HG02798 (cell line): ENCODE data around the gene KLF11.
"Not testable (repeated sequence)": the region's sequence is repeated elsewhere in the genome, so short reads cannot be mapped to it uniquely, and the experiment has no call there.

ENCODE experiments used
- ATAC-seq: cut with Tn5 transposase; IDR thresholded peaks from one replicate; pipeline ENCODE4 v1.9.1; 2021; ENCODE audit warnings: mild to moderate bottlenecking; ENCODE audit not compliant: unreplicated experiment, poor library complexity

Gene KLF11

DNA sequence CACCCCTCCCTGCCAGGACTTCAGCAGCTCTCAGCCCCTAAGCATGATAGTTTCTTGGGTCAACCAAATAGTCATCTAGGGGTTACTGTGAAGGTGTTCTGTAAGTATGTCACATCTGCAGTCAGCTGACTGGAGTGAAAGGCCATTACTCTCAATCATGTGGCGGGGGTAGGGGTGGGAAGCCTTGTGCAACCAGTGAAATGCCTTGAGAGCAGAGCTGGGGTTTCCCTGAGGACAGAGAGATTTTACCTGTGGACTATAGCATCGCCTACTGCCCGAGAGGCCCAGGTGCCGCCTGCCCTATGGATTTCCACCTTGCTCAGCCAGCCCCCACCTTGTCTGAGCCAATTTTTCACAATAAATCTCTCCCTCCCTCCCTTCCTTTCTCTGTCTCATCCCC, 20.9 kb upstream of the KLF11 start:
- no peak for ATAC-seq

GRCh38 chr2:10022966-10023662, 20.2 kb upstream of the KLF11 start:
- no peak for ATAC-seq

DNA sequence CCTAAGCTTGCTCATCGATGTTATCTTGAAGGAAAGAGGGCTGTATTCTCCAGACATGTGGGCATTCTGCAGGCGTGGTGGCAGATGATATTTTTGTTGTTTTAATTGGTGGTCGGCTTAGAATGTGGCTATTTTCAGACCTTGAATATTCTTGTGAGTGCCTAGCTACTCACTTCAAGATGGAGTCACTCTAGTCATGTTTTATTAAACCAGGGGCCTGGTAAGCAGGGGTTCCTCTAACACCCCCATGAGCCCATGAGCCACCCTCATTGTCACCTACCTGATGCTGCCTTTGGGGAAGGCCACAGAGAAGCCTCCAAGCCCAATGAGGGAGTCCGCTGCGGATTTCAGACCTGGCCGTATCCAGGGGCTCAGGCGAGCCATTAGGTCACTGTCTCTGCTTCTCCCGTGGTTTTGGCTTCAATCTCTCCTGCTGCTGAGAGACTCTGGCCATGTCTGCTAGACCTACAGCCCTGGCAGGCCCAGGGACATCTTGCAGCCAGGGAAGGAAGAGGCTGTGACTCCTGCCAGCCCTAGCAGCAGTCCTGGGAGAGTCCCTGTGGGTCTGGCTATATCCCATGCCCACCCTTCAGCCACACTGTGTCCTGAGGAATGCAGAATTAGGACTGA, 16.3 kb upstream of the KLF11 start:
- ATAC-seq = no peak

DNA sequence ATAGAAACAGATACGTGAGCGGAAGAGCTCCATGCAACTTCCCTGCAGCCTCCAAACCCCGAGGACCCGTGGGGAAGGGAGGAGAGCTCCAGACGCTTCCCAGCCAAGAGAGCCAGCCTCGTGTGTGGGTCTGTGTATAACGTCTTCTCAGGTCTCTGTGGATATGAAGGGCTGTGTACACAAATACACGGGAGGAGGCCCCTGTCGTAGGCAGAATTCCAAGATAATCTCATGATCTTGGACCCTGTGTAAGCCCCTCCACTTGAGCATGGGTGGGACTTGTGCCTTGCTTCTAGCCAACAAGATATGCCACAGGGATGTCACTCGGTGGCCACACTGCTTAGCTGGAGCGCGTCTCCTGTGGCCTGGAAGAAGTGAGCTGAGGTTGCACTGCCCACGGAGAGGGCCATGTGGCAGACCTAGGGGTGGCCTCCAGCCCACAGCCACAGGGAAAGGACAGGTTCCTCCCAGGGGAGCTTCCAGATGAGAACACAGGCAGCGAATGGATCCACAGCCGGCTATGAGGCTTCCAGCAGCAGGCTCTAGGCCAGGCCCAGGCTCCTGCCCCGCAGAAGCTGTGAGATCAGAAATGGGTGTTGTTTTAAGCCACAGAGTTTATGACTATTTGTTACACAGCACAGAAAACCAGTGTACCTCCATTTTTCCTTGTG, 15.6 kb upstream of the KLF11 start:
- ATAC-seq = no peak

DNA sequence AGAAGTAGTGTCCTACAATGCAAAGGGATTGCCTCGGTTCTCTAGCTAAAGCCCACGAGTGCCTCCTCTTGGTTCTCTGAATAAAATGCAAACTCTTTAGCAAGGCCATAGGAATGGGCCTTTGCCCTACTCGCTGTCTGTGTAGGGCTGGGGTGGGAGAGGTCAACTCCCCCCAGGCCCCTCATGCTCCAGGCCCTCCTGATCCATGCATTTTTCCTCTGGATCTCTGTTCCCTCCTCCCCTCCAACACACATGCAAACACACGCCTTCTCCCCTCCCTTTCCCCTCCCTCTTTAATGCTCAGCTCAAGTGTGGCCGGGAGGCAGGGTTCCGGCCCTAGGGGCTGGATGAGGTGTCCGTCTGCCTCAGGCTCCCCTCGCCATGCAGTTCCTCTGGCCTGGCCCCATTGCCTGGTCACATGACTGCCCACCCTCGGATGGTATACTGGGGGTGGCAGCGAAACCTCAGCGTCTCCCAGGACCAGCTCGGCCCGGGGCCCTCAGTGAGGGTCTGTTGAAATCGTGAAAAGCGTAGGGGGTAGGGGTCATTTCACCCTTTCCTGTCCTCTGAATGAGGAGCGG, 14.9 kb upstream of the KLF11 start:
- no peak for ATAC-seq

DNA sequence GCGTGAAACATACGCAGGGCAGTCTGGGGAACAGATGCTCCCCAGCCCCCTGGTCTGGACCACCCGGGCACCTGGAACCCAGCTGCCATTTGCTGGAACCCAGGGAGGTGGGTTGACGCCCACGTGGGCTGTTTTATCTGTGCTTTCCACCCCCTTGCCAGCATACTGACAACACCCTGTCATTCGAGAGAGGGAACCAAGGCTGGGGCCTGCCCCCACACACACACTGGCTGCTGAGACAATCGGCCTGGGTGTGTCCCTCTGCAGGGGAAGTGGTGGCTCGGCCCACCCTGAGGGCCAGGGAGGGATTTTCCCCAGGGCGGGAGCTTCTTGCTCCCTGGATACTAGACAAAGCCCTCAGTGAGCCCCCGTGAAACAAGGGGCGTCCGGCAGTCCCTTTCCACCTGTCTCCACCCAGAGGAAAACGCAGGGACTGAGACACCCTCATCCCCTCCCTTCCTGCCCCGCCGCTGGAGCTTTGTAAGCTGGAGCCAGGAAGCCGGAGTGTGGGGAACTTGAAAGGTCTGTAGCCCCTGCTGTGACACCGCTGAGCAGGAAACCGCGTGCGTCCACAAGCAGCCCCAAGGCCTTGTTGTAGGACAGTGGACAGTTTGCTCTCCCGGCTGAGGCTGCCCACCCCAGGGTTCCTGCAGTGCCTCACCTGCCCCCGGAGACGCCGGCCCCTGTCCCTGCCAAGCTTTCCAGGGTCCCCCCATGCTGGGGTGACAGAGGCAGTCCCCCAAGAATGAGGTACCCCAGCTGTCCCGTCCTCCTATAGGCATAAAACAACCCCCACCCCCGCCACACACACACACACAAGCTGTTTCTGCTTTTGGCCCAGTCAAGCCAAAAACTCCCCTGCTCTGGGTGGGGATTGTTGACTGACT, 14.1 kb upstream of the KLF11 start:
- peak; percentile 69 for ATAC-seq

DNA sequence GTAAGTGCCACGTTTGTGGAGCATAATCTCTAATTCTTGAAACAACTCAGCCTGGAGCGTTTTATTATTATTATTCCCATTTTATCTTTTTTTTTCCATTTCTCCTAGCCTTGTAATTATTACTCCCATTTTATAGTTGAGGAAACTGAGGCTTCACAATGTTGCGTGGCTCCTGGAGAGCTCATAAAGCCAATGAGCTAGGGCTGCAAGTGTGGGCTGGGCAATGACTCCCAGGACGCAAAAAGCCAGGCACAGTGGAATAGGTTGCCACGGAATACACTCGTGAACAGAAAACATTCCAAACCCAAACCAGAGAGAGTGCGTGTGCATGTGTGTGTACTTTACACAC, 13.5 kb upstream of the KLF11 start:
- no peak for ATAC-seq

GRCh38 chr2:10030311-10030736, 13.0 kb upstream of the KLF11 start:
- no peak for ATAC-seq

- not testable (repeated sequence) for ATAC-seq
Measured at GRCh38 chr2:10030798-10031197, 12.6 kb upstream of the KLF11 start.

GRCh38 chr2:10031886-10032745, 11.2 kb upstream of the KLF11 start:
- ATAC-seq = no peak

GRCh38 chr2:10032746-10033105, 10.6 kb upstream of the KLF11 start:
- no peak for ATAC-seq

- no peak for ATAC-seq
Measured at GRCh38 chr2:10033251-10034006, 9.9 kb upstream of the KLF11 start.

DNA sequence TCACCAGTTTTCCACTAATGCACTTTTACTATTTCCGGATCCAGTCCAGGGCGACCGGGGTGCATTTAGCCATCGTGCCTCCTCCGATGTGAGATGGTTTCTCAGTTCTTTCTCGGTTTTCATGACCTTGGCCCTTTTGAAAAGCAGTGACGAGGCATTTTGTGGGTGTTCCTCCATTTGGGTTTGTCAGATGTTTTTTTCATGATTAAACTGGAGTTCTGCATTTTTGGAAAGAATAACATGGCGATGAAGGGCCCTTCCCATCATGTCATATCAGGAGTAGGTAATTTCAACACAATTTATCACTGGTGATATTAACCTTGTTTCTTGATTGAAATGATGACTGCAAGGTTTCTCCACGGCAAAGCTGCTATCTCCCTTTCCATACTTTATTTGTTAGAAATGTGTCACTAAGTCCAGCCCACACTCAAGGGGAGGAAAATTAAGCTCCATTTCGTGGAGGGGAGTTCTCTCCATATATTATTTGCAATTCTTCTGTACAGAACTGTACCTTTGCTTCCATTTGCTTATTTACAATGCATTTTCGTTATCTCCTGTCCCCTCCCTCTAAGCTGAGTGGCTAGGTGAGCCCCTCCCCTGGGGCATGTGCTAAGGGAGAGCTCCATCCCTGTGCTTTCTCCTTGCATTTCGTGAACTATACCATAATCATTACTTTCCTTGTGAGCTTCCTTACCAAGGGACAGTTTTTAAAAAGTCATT, 8.9 kb upstream of the KLF11 start:
- no peak for ATAC-seq

GRCh38 chr2:10035053-10035422, 8.3 kb upstream of the KLF11 start:
- ATAC-seq = no peak

DNA sequence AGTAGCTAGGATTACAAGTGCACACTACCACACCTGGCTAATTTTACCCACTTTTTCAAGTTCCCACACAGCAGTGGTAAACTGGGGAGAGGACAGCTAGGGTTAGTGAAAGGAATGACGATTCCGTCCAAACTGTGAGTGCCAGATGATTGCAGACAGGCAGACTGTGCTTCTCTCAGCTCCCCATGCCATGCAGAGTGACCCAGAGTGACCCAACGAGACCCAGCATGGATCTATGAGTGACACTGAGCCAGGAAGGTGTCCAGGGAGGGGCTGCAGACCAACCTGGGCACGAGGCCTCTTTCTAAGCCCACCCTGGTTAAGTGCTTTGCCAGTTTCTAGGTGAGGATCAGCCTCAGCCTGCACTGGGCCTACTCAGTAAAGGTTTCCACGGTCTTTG, 7.7 kb upstream of the KLF11 start:
- ATAC-seq = peak; percentile 6

GRCh38 chr2:10036095-10036884, 7.1 kb upstream of the KLF11 start:
- ATAC-seq = peak; percentile 50

- ATAC-seq = no peak
Measured at GRCh38 chr2:10038123-10038522, 5.2 kb upstream of the KLF11 start.

DNA sequence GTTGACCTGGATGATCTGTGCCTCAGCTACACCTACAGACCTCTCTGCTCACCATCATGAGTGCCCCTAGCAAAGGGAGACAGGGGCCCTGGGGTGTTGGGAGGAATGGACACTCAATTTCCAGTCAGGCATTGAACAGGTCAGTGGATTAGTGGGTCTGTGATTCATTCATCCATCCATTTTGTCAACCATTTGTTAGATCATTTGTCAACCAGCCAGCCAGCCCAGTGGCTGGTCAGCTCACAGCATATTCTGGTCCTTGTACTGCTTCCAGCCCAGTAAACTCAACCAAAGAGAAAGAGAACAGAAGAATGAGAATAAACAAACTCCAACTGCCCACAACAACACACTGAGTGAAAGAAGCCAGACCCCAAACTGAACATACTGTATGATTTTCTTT, 4.6 kb upstream of the KLF11 start:
- ATAC-seq = no peak
